H9 (cell line): ENCODE measurements around the gene GSAP. TPM values are rescaled to one million over a fixed set of nuclear protein-coding genes. Genes with fewer than 3 reads are reported as not detected.

Source experiments
- DNase-seq: peaks from one replicate; pipeline ENCODE4 v3.0.0-alpha.2; 2017
- H2AFZ ChIP-seq: one replicate; pipeline ENCODE4 v1.6.1; 2013; ENCODE audit warnings: mild to moderate bottlenecking, low read length, control low read depth, moderate library complexity
- H2AK5ac ChIP-seq: 2 replicates; pipeline ENCODE4 v1.6.1; 2013; ENCODE audit warnings: low read length, control low read depth, mixed read lengths; ENCODE audit not compliant: insufficient read length
- H2BK120ac ChIP-seq: one replicate; pipeline ENCODE4 v1.6.1; 2013; ENCODE audit warnings: low read depth, mild to moderate bottlenecking, low read length, control low read depth, inconsistent platforms; ENCODE audit not compliant: poor library complexity, severe bottlenecking
- H2BK12ac ChIP-seq: 2 replicates; pipeline ENCODE4 v1.6.1; 2013; ENCODE audit warnings: low read length, control low read depth, mixed read lengths, low read depth; ENCODE audit not compliant: insufficient read length
- H2BK15ac ChIP-seq: 2 replicates; pipeline ENCODE4 v1.6.1; 2013; ENCODE audit warnings: low read depth, low read length, control low read depth
- H2BK20ac ChIP-seq: one replicate; pipeline ENCODE4 v1.6.1; 2013; ENCODE audit warnings: low read depth, mild to moderate bottlenecking, low read length, control low read depth, inconsistent platforms; ENCODE audit not compliant: poor library complexity, severe bottlenecking
- H2BK5ac ChIP-seq: 2 replicates; pipeline ENCODE4 v1.6.1; 2013; ENCODE audit warnings: low read length, control low read depth, mixed read lengths; ENCODE audit not compliant: insufficient read length
- H3K14ac ChIP-seq: 2 replicates; pipeline ENCODE4 v1.6.1; 2013; ENCODE audit warnings: low read length, control low read depth; ENCODE audit not compliant: insufficient read depth
- H3K18ac ChIP-seq: 2 replicates; pipeline ENCODE4 v1.6.1; 2013; ENCODE audit warnings: low read depth, mild to moderate bottlenecking, mixed read lengths, low read length, control low read depth; ENCODE audit not compliant: insufficient read length
- H3K23ac ChIP-seq: 2 replicates; pipeline ENCODE4 v1.6.1; 2013; ENCODE audit warnings: low read length, control low read depth, mixed read lengths, low read depth; ENCODE audit not compliant: insufficient read length
- H3K23me2 ChIP-seq: 2 replicates; pipeline ENCODE4 v1.6.1; 2013; ENCODE audit warnings: low read depth, mild to moderate bottlenecking, mixed read lengths, low read length, control low read depth; ENCODE audit not compliant: insufficient read length, poor library complexity, severe bottlenecking
- H3K27ac ChIP-seq: 2 replicates; pipeline ENCODE4 v1.5.1; 2013; ENCODE audit warnings: low read length, control low read depth, mixed read lengths, low read depth; ENCODE audit not compliant: insufficient read length
- H3K27me3 ChIP-seq: 2 replicates; pipeline ENCODE4 v1.6.1; 2013; ENCODE audit warnings: low read length, control low read depth, inconsistent platforms; ENCODE audit not compliant: insufficient read depth
- H3K4ac ChIP-seq: 2 replicates; pipeline ENCODE4 v1.6.1; 2013; ENCODE audit warnings: low read depth, mild to moderate bottlenecking, control low read depth, inconsistent platforms, low read length, moderate library complexity
- H3K4me1 ChIP-seq: 2 replicates; pipeline ENCODE4 v1.6.1; 2013; ENCODE audit warnings: low read length, control low read depth, inconsistent platforms; ENCODE audit not compliant: insufficient read depth
- H3K4me2 ChIP-seq: 2 replicates; pipeline ENCODE4 v1.6.1; 2013; ENCODE audit warnings: low read length, control low read depth, mixed read lengths; ENCODE audit not compliant: insufficient read length, insufficient read depth
- H3K56ac ChIP-seq: 2 replicates; pipeline ENCODE4 v1.6.1; 2013; ENCODE audit warnings: low read depth, mild to moderate bottlenecking, mixed read lengths, low read length, control low read depth; ENCODE audit not compliant: insufficient read length
- H3K79me1 ChIP-seq: 2 replicates; pipeline ENCODE4 v1.6.1; 2013; ENCODE audit warnings: low read depth, mild to moderate bottlenecking, moderate library complexity, low read length, control low read depth, inconsistent platforms; ENCODE audit not compliant: insufficient read depth, poor library complexity, severe bottlenecking
- H3K79me2 ChIP-seq: 2 replicates; pipeline ENCODE4 v1.6.1; 2013; ENCODE audit warnings: low read length, control low read depth, inconsistent platforms; ENCODE audit not compliant: insufficient read depth
- H3K9ac ChIP-seq: 2 replicates; pipeline ENCODE4 v1.6.1; 2013; ENCODE audit warnings: low read length, control low read depth, mixed read lengths; ENCODE audit not compliant: insufficient read length; ENCODE audit errors: extremely low read depth
- H3K9me3 ChIP-seq: one replicate; pipeline ENCODE4 v1.6.1; 2013; ENCODE audit warnings: low read depth, low read length, inconsistent platforms; ENCODE audit not compliant: control insufficient read depth
- H3T11ph ChIP-seq: one replicate; pipeline ENCODE4 v1.6.1; 2013; ENCODE audit warnings: mild to moderate bottlenecking, low read length, control low read depth, inconsistent platforms
- H4K20me1 ChIP-seq: one replicate; pipeline ENCODE4 v1.6.1; 2013; ENCODE audit not compliant: control insufficient read depth, insufficient read length, insufficient read depth
- H4K5ac ChIP-seq: 2 replicates; pipeline ENCODE4 v1.6.1; 2013; ENCODE audit warnings: low read depth, mild to moderate bottlenecking, mixed read lengths, low read length, control low read depth; ENCODE audit not compliant: insufficient read length
- H4K8ac ChIP-seq: replicated peaks from 2 replicates; pipeline ENCODE4 v1.6.1; 2013; ENCODE audit warnings: low read length, control low read depth, mixed read lengths, low read depth; ENCODE audit not compliant: insufficient read length
- H4K91ac ChIP-seq: 2 replicates; pipeline ENCODE4 v1.6.1; 2013; ENCODE audit warnings: low read depth, mild to moderate bottlenecking, moderate library complexity, mixed read lengths, low read length, control low read depth; ENCODE audit not compliant: insufficient read length
- H3K27ac Mint-ChIP-seq, 3 experiments: 2 replicates in 2 of 3; 3 replicates in 1 of 3; pipeline ENCODE4 v1.8.0; 2020 to 2021; ENCODE audit warnings: mixed read lengths in 3 of 3, mild to moderate bottlenecking in 1 of 3, moderate library complexity in 1 of 3
- H3K27me3 Mint-ChIP-seq: 2 replicates; pipeline ENCODE4 v1.8.0; 2021; ENCODE audit warnings: low read depth, mild to moderate bottlenecking, moderate library complexity, mixed read lengths
- H3K36me3 Mint-ChIP-seq, 3 experiments: 2 replicates in 2 of 3; 3 replicates in 1 of 3; pipeline ENCODE4 v1.8.0; 2020 to 2021; ENCODE audit warnings: low read depth in 3 of 3, mixed read lengths in 3 of 3; ENCODE audit not compliant: insufficient read depth in 1 of 3
- H3K4me1 Mint-ChIP-seq, 2 experiments: 2 replicates each; pipeline ENCODE4 v1.8.0; 2020; ENCODE audit warnings: mixed read lengths in 2 of 2
- H3K4me3 Mint-ChIP-seq, 2 experiments: 2 replicates in 1 of 2; 3 replicates in 1 of 2; pipeline ENCODE4 v1.8.0; 2020 to 2021; ENCODE audit warnings: mild to moderate bottlenecking in 2 of 2, mixed read lengths in 2 of 2, moderate library complexity in 1 of 2
- H3K9me3 Mint-ChIP-seq, 2 experiments: 2 replicates in 1 of 2; 3 replicates in 1 of 2; pipeline ENCODE4 v1.8.0; 2020; ENCODE audit warnings: mild to moderate bottlenecking in 2 of 2, mixed read lengths in 2 of 2, moderate library complexity in 1 of 2
- WGBS: extraction: QIAGEN DNeasy Blood & Tissue Kit; methylation state at CpG from one replicate; pipeline ENCODE4 v1.1.7; 2013; ENCODE audit warnings: missing lambda C conversion rate, low lambda C conversion rate, mixed read lengths; ENCODE audit not compliant: insufficient read length; ENCODE audit errors: extremely low coverage; 5-methylcytosine and 5-hydroxymethylcytosine counted together
- total RNA-seq: library from RNA; stranded (reverse); gene quantifications from 2 replicates; pipeline ENCODE4 v1.2.1, GENCODE V29; 2021
- TF ChIP-seq, protein P1 (sequence below): fragments of 200-600 bp; sonication (generic); conservative IDR thresholded peaks from 3 replicates; pipeline ENCODE4 v1.8.0; 2021; ENCODE audit warnings: antibody characterized with exemption, mild to moderate bottlenecking

GSAP gene
- total RNA-seq, 1 experiment from 2014 or later = 1.9 TPM

- DNase-seq = no peak
- Histone ChIP-seq H3K27me3 (no peaks in the 10 kb centered on the region), H3K9me3 (no peaks in the 10 kb centered on the region), H2BK15ac (no peak overlapping the region), H3K27ac (no peak overlapping the region), H3K18ac (no peak overlapping the region), H3K4ac (no peak overlapping the region), H3K79me1 (no peaks in the 10 kb centered on the region), H4K8ac (no peak overlapping the region), H3K56ac (no peak overlapping the region), H3K4me1 (no peaks in the 10 kb centered on the region), H4K91ac (no peak overlapping the region), H3K79me2 (no peaks in the 10 kb centered on the region), H3K14ac (no peak overlapping the region; the same call in 1 of the 2 replicates), H2BK120ac (no peak overlapping the region), H3T11ph (no peak overlapping the region), H4K20me1 (no peaks in the 10 kb centered on the region), H3K23me2 (no peaks in the 10 kb centered on the region), H4K5ac (no peak overlapping the region), H2BK5ac (no peak overlapping the region), H3K9ac (no peak overlapping the region), H2AFZ (no peak overlapping the region), H3K4me2 (no peak overlapping the region), H2AK5ac (no peak overlapping the region), H2BK12ac (no peak overlapping the region), H2BK20ac (no peak overlapping the region), H3K23ac (no peak overlapping the region)
- Mint-ChIP-seq H3K4me1 (no peaks in the 10 kb centered on the region), H3K9me3 (no peaks in the 10 kb centered on the region), H3K27ac (no peak overlapping the region), H3K4me3 (no peak overlapping the region), H3K36me3 (no peaks in the 10 kb centered on the region), H3K27me3 (no peaks in the 10 kb centered on the region; the same call in 1 of the 2 replicates)
- TF ChIP-seq, protein P1, sequence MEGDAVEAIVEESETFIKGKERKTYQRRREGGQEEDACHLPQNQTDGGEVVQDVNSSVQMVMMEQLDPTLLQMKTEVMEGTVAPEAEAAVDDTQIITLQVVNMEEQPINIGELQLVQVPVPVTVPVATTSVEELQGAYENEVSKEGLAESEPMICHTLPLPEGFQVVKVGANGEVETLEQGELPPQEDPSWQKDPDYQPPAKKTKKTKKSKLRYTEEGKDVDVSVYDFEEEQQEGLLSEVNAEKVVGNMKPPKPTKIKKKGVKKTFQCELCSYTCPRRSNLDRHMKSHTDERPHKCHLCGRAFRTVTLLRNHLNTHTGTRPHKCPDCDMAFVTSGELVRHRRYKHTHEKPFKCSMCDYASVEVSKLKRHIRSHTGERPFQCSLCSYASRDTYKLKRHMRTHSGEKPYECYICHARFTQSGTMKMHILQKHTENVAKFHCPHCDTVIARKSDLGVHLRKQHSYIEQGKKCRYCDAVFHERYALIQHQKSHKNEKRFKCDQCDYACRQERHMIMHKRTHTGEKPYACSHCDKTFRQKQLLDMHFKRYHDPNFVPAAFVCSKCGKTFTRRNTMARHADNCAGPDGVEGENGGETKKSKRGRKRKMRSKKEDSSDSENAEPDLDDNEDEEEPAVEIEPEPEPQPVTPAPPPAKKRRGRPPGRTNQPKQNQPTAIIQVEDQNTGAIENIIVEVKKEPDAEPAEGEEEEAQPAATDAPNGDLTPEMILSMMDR = no peak
- WGBS = no CpG with 5 or more reads among the region's 3 CpGs
These were observed 39.2 kb upstream of the GSAP start for GRCh38 chr7:77455321-77455720.
